Ascending aorta (tissue), 2 donors: Measurements from ENCODE around the gene CA10. TPM values are rescaled to one million over a fixed set of nuclear protein-coding genes. Genes with fewer than 3 reads are reported as not detected.

ENCODE experiments used
- DNase-seq, 2 donors: peaks; one replicate each; pipeline ENCODE4 v3.0.0-alpha.2; 2019; ENCODE audit warnings: low spot score in 2 of 2
- H3K27ac ChIP-seq, 2 donors: fragments of 200-600 bp; sonication (generic); one replicate each; pipeline ENCODE4 v1.5.1; 2016 to 2017; ENCODE audit warnings: mild to moderate bottlenecking in 1 of 2
- H3K27me3 ChIP-seq: fragments of 200-600 bp; sonication (generic); one replicate; pipeline ENCODE4 v1.5.1; 2017
- H3K36me3 ChIP-seq, 2 donors: fragments of 200-600 bp; sonication (generic); one replicate each; pipeline ENCODE4 v1.5.1; 2016
- H3K4me1 ChIP-seq, 2 donors: fragments of 200-600 bp; sonication (generic); one replicate each; pipeline ENCODE4 v1.5.1; 2016 to 2017; ENCODE audit warnings: mild to moderate bottlenecking in 1 of 2
- H3K4me3 ChIP-seq, 2 donors: fragments of 200-600 bp; sonication (generic); one replicate each; pipeline ENCODE4 v1.5.1; 2016 to 2017; ENCODE audit warnings: mild to moderate bottlenecking in 1 of 2
- H3K9me3 ChIP-seq, 2 donors: fragments of 200-600 bp; sonication (generic); one replicate each; pipeline ENCODE4 v1.5.1; 2016
- intact Hi-C: fragments of 100-400 bp; cut with DNase I; formaldehyde crosslinking; loops from one replicate; pipeline ENCODE4 v1.15.1; 2023
- total RNA-seq: library from RNA; depleted of rRNA; stranded (reverse); fragments of >200 nt; gene quantifications from one replicate; pipeline ENCODE4 v1.1.0, GENCODE V29; 2016
- TF ChIP-seq, protein P1 (sequence below), 3 experiments: fragments of 200-600 bp in 2 of 3; fragments of 450-650 bp in 1 of 3; sonication (generic) in 2 of 3; IDR thresholded peaks; one replicate each; pipeline ENCODE4 v1.5.1; 2016 to 2019; ENCODE audit warnings: antibody characterized with exemption in 3 of 3, mild to moderate bottlenecking in 1 of 3, moderate library complexity in 1 of 3

CA10 gene
- total RNA-seq, 1 donor from 2014 or later = not detected

DNA sequence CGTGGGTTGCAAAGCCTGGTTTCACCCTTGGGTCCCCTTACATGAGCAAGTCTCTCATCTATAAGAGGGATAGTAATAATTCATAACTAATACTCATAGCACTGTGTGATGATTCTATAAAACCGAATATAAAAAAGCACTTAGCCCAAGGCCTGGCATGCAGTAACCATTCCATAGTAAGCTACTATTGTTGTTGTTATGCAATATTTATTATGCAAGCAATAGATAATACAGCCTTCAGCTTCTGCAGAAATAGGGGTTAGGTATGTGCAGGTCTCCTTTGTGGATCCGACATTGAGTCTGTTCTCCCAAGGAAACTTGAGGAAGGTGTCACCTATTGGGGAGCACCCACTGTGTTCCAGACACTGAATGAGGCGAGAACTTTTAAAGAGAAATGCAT, 497.1 kb downstream of the CA10 start:
- TF ChIP-seq, protein P1, sequence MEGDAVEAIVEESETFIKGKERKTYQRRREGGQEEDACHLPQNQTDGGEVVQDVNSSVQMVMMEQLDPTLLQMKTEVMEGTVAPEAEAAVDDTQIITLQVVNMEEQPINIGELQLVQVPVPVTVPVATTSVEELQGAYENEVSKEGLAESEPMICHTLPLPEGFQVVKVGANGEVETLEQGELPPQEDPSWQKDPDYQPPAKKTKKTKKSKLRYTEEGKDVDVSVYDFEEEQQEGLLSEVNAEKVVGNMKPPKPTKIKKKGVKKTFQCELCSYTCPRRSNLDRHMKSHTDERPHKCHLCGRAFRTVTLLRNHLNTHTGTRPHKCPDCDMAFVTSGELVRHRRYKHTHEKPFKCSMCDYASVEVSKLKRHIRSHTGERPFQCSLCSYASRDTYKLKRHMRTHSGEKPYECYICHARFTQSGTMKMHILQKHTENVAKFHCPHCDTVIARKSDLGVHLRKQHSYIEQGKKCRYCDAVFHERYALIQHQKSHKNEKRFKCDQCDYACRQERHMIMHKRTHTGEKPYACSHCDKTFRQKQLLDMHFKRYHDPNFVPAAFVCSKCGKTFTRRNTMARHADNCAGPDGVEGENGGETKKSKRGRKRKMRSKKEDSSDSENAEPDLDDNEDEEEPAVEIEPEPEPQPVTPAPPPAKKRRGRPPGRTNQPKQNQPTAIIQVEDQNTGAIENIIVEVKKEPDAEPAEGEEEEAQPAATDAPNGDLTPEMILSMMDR (IDR thresholded peaks at IDR 0.05) = no peak
- no peak for DNase-seq
- Histone ChIP-seq H3K4me3 (no peak overlapping the region), H3K27ac (no peak overlapping the region), H3K27me3 (no peaks in the 10 kb centered on the region), H3K36me3 (no peaks in the 10 kb centered on the region), H3K9me3 (no peaks in the 10 kb centered on the region), H3K4me1 (no peaks in the 10 kb centered on the region)
- intact Hi-C loops = no loop called here

DNA sequence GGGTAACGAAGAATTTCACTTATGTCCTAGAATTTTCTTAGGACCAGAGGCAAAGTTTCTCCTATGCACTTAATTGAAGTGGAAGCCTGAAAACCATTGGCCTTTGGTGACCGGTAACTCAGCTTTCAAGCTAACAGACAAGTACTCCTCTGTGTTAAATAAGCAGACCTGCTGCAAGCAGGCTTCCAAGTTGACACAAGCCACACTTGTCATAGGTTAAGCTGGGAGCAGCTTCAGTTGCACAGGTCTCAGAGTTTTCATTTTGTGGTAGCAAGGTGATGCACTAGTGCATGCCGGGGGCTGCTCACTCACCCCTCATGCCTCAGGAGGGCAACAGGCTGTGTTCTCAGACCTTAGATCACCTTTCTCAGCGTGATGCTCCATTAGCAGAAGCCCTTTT, 498.2 kb downstream of the CA10 start:
- intact Hi-C loops = no loop called here
- H3K9me3 ChIP-seq = no peaks in the 10 kb centered on the region
- TF ChIP-seq, protein P1 (IDR thresholded peaks at IDR 0.05) = no peak
- H3K4me3 ChIP-seq = no peak overlapping the region
- no peaks in the 10 kb centered on the region for H3K27me3 ChIP-seq
- no peak overlapping the region for H3K27ac ChIP-seq
- no peaks in the 10 kb centered on the region for H3K36me3 ChIP-seq
- no peak for DNase-seq
- no peaks in the 10 kb centered on the region for H3K4me1 ChIP-seq

GRCh38 chr17:51657224-51657623, 501.3 kb downstream of the CA10 start:
- no peaks in the 10 kb centered on the region for H3K36me3 ChIP-seq
- DNase-seq = no peak
- intact Hi-C loops = no loop called here
- no peak overlapping the region for H3K27ac ChIP-seq
- no peak overlapping the region for H3K4me3 ChIP-seq
- no peaks in the 10 kb centered on the region for H3K9me3 ChIP-seq
- H3K4me1 ChIP-seq = no peaks in the 10 kb centered on the region
- no peaks in the 10 kb centered on the region for H3K27me3 ChIP-seq
- TF ChIP-seq, protein P1 (IDR thresholded peaks at IDR 0.05) = no peak

DNA sequence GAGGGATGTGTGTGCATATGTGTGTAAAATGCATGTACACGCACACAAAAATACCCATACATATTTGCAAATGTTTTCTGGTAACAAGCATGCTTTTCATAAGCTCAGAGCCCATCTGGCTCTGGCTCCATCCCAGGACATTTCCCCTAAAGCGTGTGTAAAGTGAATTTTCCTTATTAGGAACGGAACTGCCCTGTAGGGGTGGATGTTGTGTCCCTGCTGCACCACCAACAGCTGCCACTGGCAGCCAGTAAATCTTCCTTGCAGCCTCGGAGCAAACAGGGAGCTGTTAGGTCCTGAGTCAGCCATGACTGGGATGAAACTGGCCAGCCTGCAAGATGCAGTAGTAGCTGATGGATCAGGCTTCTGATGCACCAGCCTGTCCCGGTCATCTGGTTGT, 504.6 kb downstream of the CA10 start:
- H3K4me3 ChIP-seq = no peak overlapping the region
- no peaks in the 10 kb centered on the region for H3K36me3 ChIP-seq
- H3K27me3 ChIP-seq = no peaks in the 10 kb centered on the region
- intact Hi-C loops = no loop called here
- H3K9me3 ChIP-seq = no peaks in the 10 kb centered on the region
- TF ChIP-seq, protein P1 (IDR thresholded peaks at IDR 0.05) = no peak
- no peak overlapping the region for H3K27ac ChIP-seq
- DNase-seq = no peak
- no peaks in the 10 kb centered on the region for H3K4me1 ChIP-seq

DNA sequence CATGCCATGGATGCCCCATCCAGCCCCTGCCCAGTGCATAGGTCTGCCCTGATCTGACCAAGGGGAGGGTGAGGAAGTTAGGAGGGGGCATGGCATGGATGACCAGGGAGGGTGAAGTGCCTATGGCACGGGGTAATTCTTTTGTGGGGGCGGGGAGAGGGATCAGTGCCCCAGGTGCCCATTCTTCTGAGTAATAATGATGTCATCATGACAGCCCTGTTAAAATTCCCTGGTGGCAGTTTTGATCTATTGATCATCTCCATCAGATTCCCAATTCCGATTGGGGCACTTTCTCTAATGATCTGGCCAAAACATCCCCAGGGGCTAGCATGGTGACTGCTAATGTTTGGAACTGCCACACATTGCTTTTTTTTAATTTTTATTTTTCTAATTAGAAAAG, 506.0 kb downstream of the CA10 start:
- intact Hi-C loops = no loop called here
- TF ChIP-seq, protein P1 (IDR thresholded peaks at IDR 0.05) = no peak

More for the DNA sequence above, 506.0 kb downstream of the CA10 start:
- Histone ChIP-seq H3K4me3 (no peak overlapping the region), H3K36me3 (no peaks in the 10 kb centered on the region), H3K27ac (no peak overlapping the region), H3K27me3 (no peaks in the 10 kb centered on the region), H3K4me1 (no peaks in the 10 kb centered on the region), H3K9me3 (no peaks in the 10 kb centered on the region)
- no peak for DNase-seq
